GM23338 (cell line): Measurements from ENCODE around the gene DUSP7.
"Not testable (repeated sequence)": the region's sequence is repeated elsewhere in the genome, so short reads cannot be mapped to it uniquely, and the experiment has no call there.

Experiments
- CREB1 ChIP-seq: fragments of 250-450 bp; sonication (Bioruptor Pico); IDR thresholded peaks from 2 replicates; pipeline ENCODE4 v1.5.0; 2020; ENCODE audit warnings: low read depth, mild to moderate bottlenecking, moderate library complexity
- CTCF ChIP-seq, 2 experiments: fragments of 200-600 bp in 1 of 2; sonication (generic) in 1 of 2; conservative IDR thresholded peaks; 2 replicates each; pipeline versions ENCODE4 v1.5.1 to v1.6.1; 2016 to 2017; ENCODE audit warnings: antibody characterized with exemption in 2 of 2, low read depth in 2 of 2, mild to moderate bottlenecking in 2 of 2, moderate library complexity in 1 of 2
- ETS1 ChIP-seq: IDR thresholded peaks from 2 replicates; pipeline ENCODE4 v1.6.1; 2016; ENCODE audit warnings: antibody characterized with exemption
- EZH2 ChIP-seq: fragments of 200-600 bp; sonication (generic); IDR thresholded peaks from one replicate; pipeline ENCODE4 v1.8.0; 2017; ENCODE audit warnings: antibody characterized with exemption, mild to moderate bottlenecking, low read depth; ENCODE audit not compliant: unreplicated experiment
- EZH2phosphoT487 ChIP-seq: fragments of 200-600 bp; sonication (generic); IDR thresholded peaks from one replicate; pipeline ENCODE4 v1.8.1; 2018; ENCODE audit warnings: antibody characterized with exemption; ENCODE audit not compliant: unreplicated experiment
- JUNB ChIP-seq: IDR thresholded peaks from one replicate; pipeline ENCODE4 v1.6.1; 2016; ENCODE audit warnings: antibody characterized with exemption; ENCODE audit not compliant: unreplicated experiment
- NANOG ChIP-seq: IDR thresholded peaks from 2 replicates; pipeline ENCODE4 v1.6.1; 2016; ENCODE audit warnings: antibody characterized with exemption, borderline replicate concordance
- POLR2AphosphoS5 ChIP-seq: IDR thresholded peaks from 2 replicates; pipeline ENCODE4 v1.6.1; 2016; ENCODE audit warnings: antibody characterized with exemption, low read depth
- REST ChIP-seq: IDR thresholded peaks from one replicate; pipeline ENCODE4 v1.6.1; 2018; ENCODE audit warnings: antibody characterized with exemption; ENCODE audit not compliant: unreplicated experiment
- STAT1 ChIP-seq: IDR thresholded peaks from one replicate; pipeline ENCODE4 v1.6.1; 2016; ENCODE audit warnings: antibody characterized with exemption; ENCODE audit not compliant: unreplicated experiment
- ZNF114 ChIP-seq: fragments of 250-450 bp; sonication (Bioruptor Pico); IDR thresholded peaks from 2 replicates; pipeline ENCODE4 v1.5.0; 2020; ENCODE audit warnings: mild to moderate bottlenecking, moderate library complexity
- ZNF331 ChIP-seq: fragments of 250-450 bp; sonication (Bioruptor Pico); IDR thresholded peaks from 2 replicates; pipeline ENCODE4 v1.5.0; 2020; ENCODE audit warnings: low read depth, mild to moderate bottlenecking, moderate library complexity
- TF ChIP-seq, protein P1 (sequence below): fragments of 250-450 bp; sonication (Bioruptor Pico); IDR thresholded peaks from 2 replicates; pipeline ENCODE4 v1.5.0; 2020; ENCODE audit warnings: mild to moderate bottlenecking, moderate library complexity

DNA sequence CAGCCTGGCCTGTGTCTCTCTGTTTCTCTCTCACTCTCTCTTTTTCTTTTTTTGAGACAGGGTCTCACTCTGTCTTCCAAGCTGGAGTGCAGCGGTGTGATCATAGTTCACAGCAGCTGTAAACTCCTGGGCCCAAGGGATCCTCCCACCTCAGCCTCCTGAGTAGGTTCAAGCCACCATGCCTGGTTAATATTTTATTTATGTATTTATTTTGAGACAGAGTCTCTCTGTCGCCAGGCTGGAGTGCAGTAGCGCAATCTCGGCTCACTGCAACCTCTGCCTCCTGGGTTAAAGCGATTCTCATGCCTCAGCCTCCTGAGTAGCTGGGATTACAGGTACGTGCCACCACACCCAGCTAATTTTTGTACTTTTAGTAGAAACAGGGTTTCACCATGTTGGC lies 22.6 kb downstream of the DUSP7 start:
- not testable (repeated sequence) for TF ChIP-seq CTCF (conservative IDR thresholded peaks at IDR 0.05; ENCODE audit: low read depth in 2 of 2); EZH2; POLR2AphosphoS5; REST; EZH2phosphoT487; CREB1 (CRISPR knock-in tag); ETS1; STAT1; ZNF331 (CRISPR knock-in tag); JUNB; NANOG; ZNF114 (CRISPR knock-in tag)
- TF ChIP-seq, protein P1, sequence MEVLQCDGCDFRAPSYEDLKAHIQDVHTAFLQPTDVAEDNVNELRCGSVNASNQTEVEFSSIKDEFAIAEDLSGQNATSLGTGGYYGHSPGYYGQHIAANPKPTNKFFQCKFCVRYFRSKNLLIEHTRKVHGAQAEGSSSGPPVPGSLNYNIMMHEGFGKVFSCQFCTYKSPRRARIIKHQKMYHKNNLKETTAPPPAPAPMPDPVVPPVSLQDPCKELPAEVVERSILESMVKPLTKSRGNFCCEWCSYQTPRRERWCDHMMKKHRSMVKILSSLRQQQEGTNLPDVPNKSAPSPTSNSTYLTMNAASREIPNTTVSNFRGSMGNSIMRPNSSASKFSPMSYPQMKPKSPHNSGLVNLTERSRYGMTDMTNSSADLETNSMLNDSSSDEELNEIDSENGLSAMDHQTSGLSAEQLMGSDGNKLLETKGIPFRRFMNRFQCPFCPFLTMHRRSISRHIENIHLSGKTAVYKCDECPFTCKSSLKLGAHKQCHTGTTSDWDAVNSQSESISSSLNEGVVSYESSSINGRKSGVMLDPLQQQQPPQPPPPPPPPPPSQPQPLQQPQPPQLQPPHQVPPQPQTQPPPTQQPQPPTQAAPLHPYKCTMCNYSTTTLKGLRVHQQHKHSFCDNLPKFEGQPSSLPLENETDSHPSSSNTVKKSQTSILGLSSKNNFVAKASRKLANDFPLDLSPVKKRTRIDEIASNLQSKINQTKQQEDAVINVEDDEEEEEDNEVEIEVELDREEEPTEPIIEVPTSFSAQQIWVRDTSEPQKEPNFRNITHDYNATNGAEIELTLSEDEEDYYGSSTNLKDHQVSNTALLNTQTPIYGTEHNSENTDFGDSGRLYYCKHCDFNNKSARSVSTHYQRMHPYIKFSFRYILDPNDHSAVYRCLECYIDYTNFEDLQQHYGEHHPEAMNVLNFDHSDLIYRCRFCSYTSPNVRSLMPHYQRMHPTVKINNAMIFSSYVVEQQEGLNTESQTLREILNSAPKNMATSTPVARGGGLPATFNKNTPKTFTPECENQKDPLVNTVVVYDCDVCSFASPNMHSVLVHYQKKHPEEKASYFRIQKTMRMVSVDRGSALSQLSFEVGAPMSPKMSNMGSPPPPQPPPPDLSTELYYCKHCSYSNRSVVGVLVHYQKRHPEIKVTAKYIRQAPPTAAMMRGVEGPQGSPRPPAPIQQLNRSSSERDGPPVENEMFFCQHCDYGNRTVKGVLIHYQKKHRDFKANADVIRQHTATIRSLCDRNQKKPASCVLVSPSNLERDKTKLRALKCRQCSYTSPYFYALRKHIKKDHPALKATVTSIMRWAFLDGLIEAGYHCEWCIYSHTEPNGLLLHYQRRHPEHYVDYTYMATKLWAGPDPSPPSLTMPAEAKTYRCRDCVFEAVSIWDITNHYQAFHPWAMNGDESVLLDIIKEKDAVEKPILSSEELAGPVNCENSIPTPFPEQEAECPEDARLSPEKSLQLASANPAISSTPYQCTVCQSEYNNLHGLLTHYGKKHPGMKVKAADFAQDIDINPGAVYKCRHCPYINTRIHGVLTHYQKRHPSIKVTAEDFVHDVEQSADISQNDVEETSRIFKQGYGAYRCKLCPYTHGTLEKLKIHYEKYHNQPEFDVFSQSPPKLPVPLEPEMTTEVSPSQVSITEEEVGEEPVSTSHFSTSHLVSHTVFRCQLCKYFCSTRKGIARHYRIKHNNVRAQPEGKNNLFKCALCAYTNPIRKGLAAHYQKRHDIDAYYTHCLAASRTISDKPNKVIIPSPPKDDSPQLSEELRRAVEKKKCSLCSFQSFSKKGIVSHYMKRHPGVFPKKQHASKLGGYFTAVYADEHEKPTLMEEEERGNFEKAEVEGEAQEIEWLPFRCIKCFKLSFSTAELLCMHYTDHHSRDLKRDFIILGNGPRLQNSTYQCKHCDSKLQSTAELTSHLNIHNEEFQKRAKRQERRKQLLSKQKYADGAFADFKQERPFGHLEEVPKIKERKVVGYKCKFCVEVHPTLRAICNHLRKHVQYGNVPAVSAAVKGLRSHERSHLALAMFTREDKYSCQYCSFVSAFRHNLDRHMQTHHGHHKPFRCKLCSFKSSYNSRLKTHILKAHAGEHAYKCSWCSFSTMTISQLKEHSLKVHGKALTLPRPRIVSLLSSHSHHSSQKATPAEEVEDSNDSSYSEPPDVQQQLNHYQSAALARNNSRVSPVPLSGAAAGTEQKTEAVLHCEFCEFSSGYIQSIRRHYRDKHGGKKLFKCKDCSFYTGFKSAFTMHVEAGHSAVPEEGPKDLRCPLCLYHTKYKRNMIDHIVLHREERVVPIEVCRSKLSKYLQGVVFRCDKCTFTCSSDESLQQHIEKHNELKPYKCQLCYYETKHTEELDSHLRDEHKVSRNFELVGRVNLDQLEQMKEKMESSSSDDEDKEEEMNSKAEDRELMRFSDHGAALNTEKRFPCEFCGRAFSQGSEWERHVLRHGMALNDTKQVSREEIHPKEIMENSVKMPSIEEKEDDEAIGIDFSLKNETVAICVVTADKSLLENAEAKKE: not testable (repeated sequence)
